A549 (cell line): Measurements from ENCODE around the gene GSTA2.

ENCODE experiments used
- CBX2 ChIP-seq: fragments of 200-600 bp; sonication (generic); IDR thresholded peaks from 2 replicates; pipeline ENCODE4 v1.6.1; 2016; ENCODE audit warnings: low read depth, mild to moderate bottlenecking, borderline replicate concordance
- CHD2 ChIP-seq: fragments of 150-350 bp; IDR thresholded peaks from 2 replicates; pipeline ENCODE4 v1.6.1; 2014; ENCODE audit warnings: low read length; ENCODE audit not compliant: partially characterized antibody
- EP300 ChIP-seq, 2 experiments: fragments of >200 bp; sonication (Bioruptor Twin); formaldehyde crosslinking; IDR thresholded peaks; 2 replicates in 1 of 2; 3 replicates in 1 of 2; pipeline ENCODE4 v1.6.1; 2016 to 2017
- JUNB ChIP-seq: fragments of >200 bp; sonication (Bioruptor Twin); formaldehyde crosslinking; IDR thresholded peaks from 2 replicates; pipeline ENCODE4 v1.6.1; 2016
- NR3C1 ChIP-seq: fragments of >200 bp; sonication (Bioruptor Twin); formaldehyde crosslinking; IDR thresholded peaks from 3 replicates; pipeline ENCODE4 v1.6.1; 2017
- POLR2A ChIP-seq: IDR thresholded peaks from 2 replicates; pipeline ENCODE4 v1.6.1; 2012; ENCODE audit warnings: mild to moderate bottlenecking, low read length
- POLR2AphosphoS2 ChIP-seq: conservative IDR thresholded peaks from 2 replicates; pipeline ENCODE4 v1.6.1; 2012; ENCODE audit warnings: low read length, improper control_type of control experiment, inconsistent platforms
- RARB ChIP-seq: fragments of 250-450 bp; sonication (Bioruptor Pico); IDR thresholded peaks from 2 replicates; pipeline ENCODE4 v1.8.0; 2021; ENCODE audit warnings: mild to moderate bottlenecking, moderate library complexity
- ZFP36 ChIP-seq: fragments of 450-650 bp; IDR thresholded peaks from 2 replicates; pipeline ENCODE4 v1.6.1; 2014; ENCODE audit warnings: borderline replicate concordance; ENCODE audit not compliant: partially characterized antibody
- ZSCAN20 ChIP-seq: fragments of 250-450 bp; sonication (Bioruptor Pico); IDR thresholded peaks from 2 replicates; pipeline ENCODE4 v1.8.0; 2022; ENCODE audit warnings: mild to moderate bottlenecking, moderate library complexity
- TF ChIP-seq, protein P1 (sequence below): fragments of >200 bp; sonication (Bioruptor Twin); formaldehyde crosslinking; IDR thresholded peaks from 3 replicates; pipeline ENCODE4 v1.5.1; 2016
- TF ChIP-seq, protein P2 (sequence below): fragments of 200-600 bp; sonication (generic); IDR thresholded peaks from 2 replicates; pipeline ENCODE4 v1.6.1; 2016; ENCODE audit warnings: antibody characterized with exemption, mild to moderate bottlenecking, moderate library complexity

DNA sequence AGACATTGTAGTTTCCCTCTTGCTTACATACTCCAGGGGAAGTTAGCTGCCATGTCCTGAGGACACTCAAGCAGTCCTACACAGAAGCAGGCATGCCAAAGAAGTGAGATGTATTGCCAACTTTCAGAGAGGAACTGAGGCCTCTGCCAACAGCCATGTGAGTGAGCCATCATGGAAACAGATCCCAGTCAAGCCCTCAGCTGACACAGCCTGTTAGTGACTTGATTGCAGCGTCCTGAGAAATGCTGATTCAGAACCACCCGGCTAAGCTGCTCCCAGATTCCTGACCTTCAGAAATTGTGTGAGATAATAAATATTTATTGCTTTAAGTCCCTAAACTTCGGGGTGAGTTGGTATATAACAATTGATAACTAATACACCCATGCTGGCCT is 38.1 kb downstream of the GSTA2 start:
- TF ChIP-seq, protein P1, sequence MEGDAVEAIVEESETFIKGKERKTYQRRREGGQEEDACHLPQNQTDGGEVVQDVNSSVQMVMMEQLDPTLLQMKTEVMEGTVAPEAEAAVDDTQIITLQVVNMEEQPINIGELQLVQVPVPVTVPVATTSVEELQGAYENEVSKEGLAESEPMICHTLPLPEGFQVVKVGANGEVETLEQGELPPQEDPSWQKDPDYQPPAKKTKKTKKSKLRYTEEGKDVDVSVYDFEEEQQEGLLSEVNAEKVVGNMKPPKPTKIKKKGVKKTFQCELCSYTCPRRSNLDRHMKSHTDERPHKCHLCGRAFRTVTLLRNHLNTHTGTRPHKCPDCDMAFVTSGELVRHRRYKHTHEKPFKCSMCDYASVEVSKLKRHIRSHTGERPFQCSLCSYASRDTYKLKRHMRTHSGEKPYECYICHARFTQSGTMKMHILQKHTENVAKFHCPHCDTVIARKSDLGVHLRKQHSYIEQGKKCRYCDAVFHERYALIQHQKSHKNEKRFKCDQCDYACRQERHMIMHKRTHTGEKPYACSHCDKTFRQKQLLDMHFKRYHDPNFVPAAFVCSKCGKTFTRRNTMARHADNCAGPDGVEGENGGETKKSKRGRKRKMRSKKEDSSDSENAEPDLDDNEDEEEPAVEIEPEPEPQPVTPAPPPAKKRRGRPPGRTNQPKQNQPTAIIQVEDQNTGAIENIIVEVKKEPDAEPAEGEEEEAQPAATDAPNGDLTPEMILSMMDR, result no peak
- TF ChIP-seq EP300 (IDR thresholded peaks at IDR 0.05) (no peak), ZSCAN20 (CRISPR knock-in tag) (no peak), CBX2 (no peak), POLR2A (no peak), JUNB (no peak), RARB (CRISPR knock-in tag) (no peak), NR3C1 (no peak), POLR2AphosphoS2 (no peak), CHD2 (no peak), ZFP36 (no peak)
- TF ChIP-seq, protein P2, sequence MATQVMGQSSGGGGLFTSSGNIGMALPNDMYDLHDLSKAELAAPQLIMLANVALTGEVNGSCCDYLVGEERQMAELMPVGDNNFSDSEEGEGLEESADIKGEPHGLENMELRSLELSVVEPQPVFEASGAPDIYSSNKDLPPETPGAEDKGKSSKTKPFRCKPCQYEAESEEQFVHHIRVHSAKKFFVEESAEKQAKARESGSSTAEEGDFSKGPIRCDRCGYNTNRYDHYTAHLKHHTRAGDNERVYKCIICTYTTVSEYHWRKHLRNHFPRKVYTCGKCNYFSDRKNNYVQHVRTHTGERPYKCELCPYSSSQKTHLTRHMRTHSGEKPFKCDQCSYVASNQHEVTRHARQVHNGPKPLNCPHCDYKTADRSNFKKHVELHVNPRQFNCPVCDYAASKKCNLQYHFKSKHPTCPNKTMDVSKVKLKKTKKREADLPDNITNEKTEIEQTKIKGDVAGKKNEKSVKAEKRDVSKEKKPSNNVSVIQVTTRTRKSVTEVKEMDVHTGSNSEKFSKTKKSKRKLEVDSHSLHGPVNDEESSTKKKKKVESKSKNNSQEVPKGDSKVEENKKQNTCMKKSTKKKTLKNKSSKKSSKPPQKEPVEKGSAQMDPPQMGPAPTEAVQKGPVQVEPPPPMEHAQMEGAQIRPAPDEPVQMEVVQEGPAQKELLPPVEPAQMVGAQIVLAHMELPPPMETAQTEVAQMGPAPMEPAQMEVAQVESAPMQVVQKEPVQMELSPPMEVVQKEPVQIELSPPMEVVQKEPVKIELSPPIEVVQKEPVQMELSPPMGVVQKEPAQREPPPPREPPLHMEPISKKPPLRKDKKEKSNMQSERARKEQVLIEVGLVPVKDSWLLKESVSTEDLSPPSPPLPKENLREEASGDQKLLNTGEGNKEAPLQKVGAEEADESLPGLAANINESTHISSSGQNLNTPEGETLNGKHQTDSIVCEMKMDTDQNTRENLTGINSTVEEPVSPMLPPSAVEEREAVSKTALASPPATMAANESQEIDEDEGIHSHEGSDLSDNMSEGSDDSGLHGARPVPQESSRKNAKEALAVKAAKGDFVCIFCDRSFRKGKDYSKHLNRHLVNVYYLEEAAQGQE, result no peak
